Esophagus muscularis mucosa (tissue), 3 donors: ENCODE data around the gene F8.

Experiments
- POLR2A ChIP-seq: fragments of 450-650 bp; IDR thresholded peaks from one replicate; pipeline ENCODE4 v1.6.1; 2017; ENCODE audit warnings: antibody characterized with exemption, moderate library complexity, mild to moderate bottlenecking, low read depth
- TF ChIP-seq, protein P1 (sequence below), 3 experiments: fragments of 200-600 bp in 2 of 3; fragments of 450-650 bp in 1 of 3; sonication (generic) in 2 of 3; IDR thresholded peaks; one replicate each; pipeline ENCODE4 v1.5.1; 2017 to 2019; ENCODE audit warnings: antibody characterized with exemption in 3 of 3, mild to moderate bottlenecking in 2 of 3, moderate library complexity in 1 of 3

DNA sequence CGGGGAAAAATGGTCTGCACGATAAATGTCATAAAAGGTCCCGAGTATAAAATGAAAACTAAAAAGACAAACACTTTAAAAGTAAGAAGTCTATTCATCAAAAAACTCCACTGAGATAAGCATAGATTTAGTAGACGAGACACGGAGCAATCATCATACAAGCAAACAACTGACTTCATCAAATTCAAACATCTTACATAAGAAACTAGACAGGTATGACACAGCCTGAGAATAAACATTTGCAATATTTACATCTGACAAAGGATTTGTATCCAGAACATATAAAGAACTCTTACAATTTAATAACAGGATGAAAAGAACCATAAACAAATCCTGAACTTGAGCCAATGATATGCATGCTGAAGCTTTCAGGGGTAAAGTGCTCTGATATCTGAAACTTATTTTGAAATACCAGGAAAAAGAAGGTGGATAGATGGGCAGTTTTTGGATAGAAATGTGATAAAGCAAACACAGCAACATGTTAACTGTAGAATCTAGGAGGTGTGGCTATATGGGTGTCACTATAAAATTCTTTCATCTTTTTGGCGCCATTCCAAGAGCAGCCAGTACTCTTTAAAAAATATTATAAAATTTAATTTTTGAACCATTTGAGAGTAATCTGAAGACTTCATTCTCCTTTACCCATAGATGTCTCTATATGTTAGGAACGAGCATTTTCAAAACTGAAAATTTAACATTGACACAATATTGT lies 229.3 kb downstream of the F8 start:
- TF ChIP-seq, protein P1, sequence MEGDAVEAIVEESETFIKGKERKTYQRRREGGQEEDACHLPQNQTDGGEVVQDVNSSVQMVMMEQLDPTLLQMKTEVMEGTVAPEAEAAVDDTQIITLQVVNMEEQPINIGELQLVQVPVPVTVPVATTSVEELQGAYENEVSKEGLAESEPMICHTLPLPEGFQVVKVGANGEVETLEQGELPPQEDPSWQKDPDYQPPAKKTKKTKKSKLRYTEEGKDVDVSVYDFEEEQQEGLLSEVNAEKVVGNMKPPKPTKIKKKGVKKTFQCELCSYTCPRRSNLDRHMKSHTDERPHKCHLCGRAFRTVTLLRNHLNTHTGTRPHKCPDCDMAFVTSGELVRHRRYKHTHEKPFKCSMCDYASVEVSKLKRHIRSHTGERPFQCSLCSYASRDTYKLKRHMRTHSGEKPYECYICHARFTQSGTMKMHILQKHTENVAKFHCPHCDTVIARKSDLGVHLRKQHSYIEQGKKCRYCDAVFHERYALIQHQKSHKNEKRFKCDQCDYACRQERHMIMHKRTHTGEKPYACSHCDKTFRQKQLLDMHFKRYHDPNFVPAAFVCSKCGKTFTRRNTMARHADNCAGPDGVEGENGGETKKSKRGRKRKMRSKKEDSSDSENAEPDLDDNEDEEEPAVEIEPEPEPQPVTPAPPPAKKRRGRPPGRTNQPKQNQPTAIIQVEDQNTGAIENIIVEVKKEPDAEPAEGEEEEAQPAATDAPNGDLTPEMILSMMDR (IDR thresholded peaks at IDR 0.05): no peak
- no peak for TF ChIP-seq POLR2A
